HEK293 (cell line): ENCODE results near the gene NCOA7.

Experiments used
- CTCF ChIA-PET: fragments of 350-600 bp; formaldehyde crosslinking; extraction: SDS; loops from one replicate; lab custom pipeline; 2021; ENCODE audit warnings: antibody characterized with exemption; lab: Yijun Ruan, JAX
- POLR2A ChIA-PET: fragments of 300-600 bp; formaldehyde crosslinking; extraction: SDS; loops from one replicate; lab custom pipeline; 2020; ENCODE audit warnings: antibody characterized with exemption, inconsistent platforms; lab: Yijun Ruan, JAX
- H3K27ac ChIP-seq: fragments of 200-500 bp; sonication (Bioruptor generic); 2 replicates; pipeline ENCODE4 v1.5.1; 2014; ENCODE audit warnings: low read depth, low read length, control low read depth, inconsistent platforms; ENCODE audit errors: extremely low read depth
- H3K36me3 ChIP-seq, 2 experiments: fragments of 200-500 bp in 1 of 2; sonication (Bioruptor generic) in 1 of 2; 1 replicate in 1 of 2; 2 replicates in 1 of 2; pipeline ENCODE4 v1.5.1; 2014 to 2017; ENCODE audit warnings: inconsistent platforms in 2 of 2, low read length in 2 of 2; ENCODE audit not compliant: control insufficient read depth in 2 of 2, insufficient read depth in 1 of 2
- H3K4me1 ChIP-seq: fragments of 200-500 bp; sonication (Bioruptor generic); 2 replicates; pipeline ENCODE4 v1.5.1; 2014; ENCODE audit warnings: mild to moderate bottlenecking, low read length, inconsistent platforms; ENCODE audit not compliant: control insufficient read depth, insufficient read depth
- H3K4me3 ChIP-seq: 2 replicates; pipeline ENCODE4 v1.5.1; 2011; ENCODE audit warnings: low read depth, mild to moderate bottlenecking, control low read depth, low read length, moderate library complexity
- H3K9me3 ChIP-seq: fragments of 200-500 bp; sonication (Bioruptor generic); 2 replicates; pipeline ENCODE4 v1.5.1; 2014; ENCODE audit warnings: low read depth, low read length, inconsistent platforms; ENCODE audit not compliant: control insufficient read depth, insufficient read depth
- GLI4 ChIP-seq: fragments of 450-650 bp; formaldehyde crosslinking; IDR thresholded peaks from 2 replicates; pipeline ENCODE4 v1.5.1; 2016; ENCODE audit warnings: missing biosample characterization, missing genetic modification characterization
- HOXC10 ChIP-seq: sonication (generic); formaldehyde crosslinking; IDR thresholded peaks from 2 replicates; pipeline ENCODE4 v1.8.1; 2023; ENCODE audit warnings: mild to moderate bottlenecking, missing genetic modification reagents
- SCRT1 ChIP-seq: fragments of 450-650 bp; formaldehyde crosslinking; IDR thresholded peaks from 2 replicates; pipeline ENCODE4 v1.5.1; 2016; ENCODE audit warnings: missing biosample characterization, missing genetic modification characterization, borderline replicate concordance
- SCRT2 ChIP-seq: fragments of 450-650 bp; formaldehyde crosslinking; IDR thresholded peaks from 2 replicates; pipeline ENCODE4 v1.5.1; 2016; ENCODE audit warnings: missing biosample characterization, missing genetic modification characterization
- ZIC2 ChIP-seq: fragments of 450-650 bp; formaldehyde crosslinking; IDR thresholded peaks from 2 replicates; pipeline ENCODE4 v1.5.1; 2016; ENCODE audit warnings: missing biosample characterization, missing genetic modification characterization
- ZNF138 ChIP-seq: fragments of 450-650 bp; formaldehyde crosslinking; IDR thresholded peaks from 2 replicates; pipeline ENCODE4 v1.5.1; 2016; ENCODE audit warnings: missing biosample characterization, missing genetic modification characterization, borderline replicate concordance
- ZNF140 ChIP-seq: fragments of 450-650 bp; formaldehyde crosslinking; IDR thresholded peaks from 2 replicates; pipeline ENCODE4 v1.5.1; 2016; ENCODE audit warnings: missing biosample characterization, missing genetic modification characterization
- ZNF155 ChIP-seq: fragments of 450-650 bp; formaldehyde crosslinking; IDR thresholded peaks from 2 replicates; pipeline ENCODE4 v1.5.1; 2016; ENCODE audit warnings: missing biosample characterization, missing genetic modification characterization
- ZNF223 ChIP-seq: fragments of 450-650 bp; formaldehyde crosslinking; IDR thresholded peaks from 2 replicates; pipeline ENCODE4 v1.5.1; 2016; ENCODE audit warnings: missing biosample characterization, missing genetic modification characterization
- ZNF335 ChIP-seq: fragments of 450-650 bp; formaldehyde crosslinking; conservative IDR thresholded peaks from 2 replicates; pipeline ENCODE4 v1.5.1; 2016; ENCODE audit warnings: missing biosample characterization, missing genetic modification characterization
- ZNF423 ChIP-seq: fragments of 450-650 bp; formaldehyde crosslinking; IDR thresholded peaks from 2 replicates; pipeline ENCODE4 v1.5.1; 2016; ENCODE audit warnings: missing biosample characterization, missing genetic modification characterization
- ZNF501 ChIP-seq: fragments of 450-650 bp; formaldehyde crosslinking; IDR thresholded peaks from 2 replicates; pipeline ENCODE4 v1.5.1; 2016; ENCODE audit warnings: missing biosample characterization, missing genetic modification characterization
- ZNF521 ChIP-seq: fragments of 450-650 bp; formaldehyde crosslinking; IDR thresholded peaks from 2 replicates; pipeline ENCODE4 v1.5.1; 2017; ENCODE audit warnings: missing biosample characterization, mild to moderate bottlenecking, missing genetic modification characterization
- ZNF530 ChIP-seq: fragments of 450-650 bp; formaldehyde crosslinking; IDR thresholded peaks from 2 replicates; pipeline ENCODE4 v1.5.1; 2016; ENCODE audit warnings: low read depth, missing biosample characterization, missing genetic modification characterization
- ZNF544 ChIP-seq: fragments of 450-650 bp; formaldehyde crosslinking; IDR thresholded peaks from 2 replicates; pipeline ENCODE4 v1.5.0; 2017; ENCODE audit warnings: missing biosample characterization, missing genetic modification characterization
- ZNF561 ChIP-seq: fragments of 450-650 bp; IDR thresholded peaks from 2 replicates; pipeline ENCODE4 v1.5.1; 2018; ENCODE audit warnings: missing biosample characterization, missing genetic modification characterization, borderline replicate concordance
- ZNF621 ChIP-seq: fragments of 450-650 bp; formaldehyde crosslinking; IDR thresholded peaks from 2 replicates; pipeline ENCODE4 v1.5.1; 2017; ENCODE audit warnings: missing biosample characterization, missing genetic modification characterization
- ZNF677 ChIP-seq: fragments of 450-650 bp; IDR thresholded peaks from 2 replicates; pipeline ENCODE4 v1.5.0; 2018; ENCODE audit warnings: missing biosample characterization, mild to moderate bottlenecking, missing genetic modification characterization, moderate library complexity
- ZNF837 ChIP-seq: fragments of 450-650 bp; formaldehyde crosslinking; IDR thresholded peaks from 2 replicates; pipeline ENCODE4 v1.5.1; 2016; ENCODE audit warnings: missing biosample characterization, missing genetic modification characterization
- TF ChIP-seq, protein P1 (sequence below): fragments of 450-650 bp; formaldehyde crosslinking; IDR thresholded peaks from 2 replicates; pipeline ENCODE4 v1.5.1; 2016; ENCODE audit warnings: missing biosample characterization, missing genetic modification characterization
- TF ChIP-seq, protein P2 (sequence below): fragments of 450-650 bp; formaldehyde crosslinking; IDR thresholded peaks from 2 replicates; pipeline ENCODE4 v1.5.1; 2016; ENCODE audit warnings: missing biosample characterization, missing genetic modification characterization, borderline replicate concordance
- TF ChIP-seq, protein P3 (sequence below): fragments of 450-650 bp; formaldehyde crosslinking; IDR thresholded peaks from 2 replicates; pipeline ENCODE4 v1.5.1; 2016; ENCODE audit warnings: missing biosample characterization, missing genetic modification characterization
- TF ChIP-seq, protein P4 (sequence below): fragments of 450-650 bp; formaldehyde crosslinking; IDR thresholded peaks from 2 replicates; pipeline ENCODE4 v1.5.1; 2016; ENCODE audit warnings: missing biosample characterization, missing genetic modification characterization, borderline replicate concordance

NCOA7 gene

DNA sequence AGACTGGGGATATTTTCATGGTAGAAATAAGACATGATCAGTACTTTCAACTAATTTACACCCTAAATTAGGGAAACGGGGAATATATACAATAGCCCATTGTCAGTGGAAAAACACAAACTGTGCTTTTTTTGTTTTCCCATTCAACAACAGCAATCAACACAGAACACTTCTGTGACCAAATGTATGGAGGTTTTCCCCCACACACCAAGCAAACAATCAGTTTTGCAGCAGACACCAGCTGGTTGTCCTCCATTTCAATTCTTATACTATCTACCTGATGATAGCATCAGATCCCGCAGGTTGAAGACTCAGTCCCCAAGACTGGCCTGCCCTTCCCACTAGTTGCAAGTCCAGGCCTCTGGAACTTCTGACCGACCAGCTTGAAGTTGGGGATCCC, 170.4 kb downstream of the NCOA7 start:
- ChIA-PET POLR2A (no interaction called here), CTCF (interaction anchor here (0.6 to 5.7 kb wide), 5 partner anchors 10 to 201 kb away, joined by 3 to 59 read pairs (median 3); no protein-coding TSS in a partner anchor)
- TF ChIP-seq HOXC10 (CRISPR knock-in tag), result no peak
- TF ChIP-seq, protein P1, sequence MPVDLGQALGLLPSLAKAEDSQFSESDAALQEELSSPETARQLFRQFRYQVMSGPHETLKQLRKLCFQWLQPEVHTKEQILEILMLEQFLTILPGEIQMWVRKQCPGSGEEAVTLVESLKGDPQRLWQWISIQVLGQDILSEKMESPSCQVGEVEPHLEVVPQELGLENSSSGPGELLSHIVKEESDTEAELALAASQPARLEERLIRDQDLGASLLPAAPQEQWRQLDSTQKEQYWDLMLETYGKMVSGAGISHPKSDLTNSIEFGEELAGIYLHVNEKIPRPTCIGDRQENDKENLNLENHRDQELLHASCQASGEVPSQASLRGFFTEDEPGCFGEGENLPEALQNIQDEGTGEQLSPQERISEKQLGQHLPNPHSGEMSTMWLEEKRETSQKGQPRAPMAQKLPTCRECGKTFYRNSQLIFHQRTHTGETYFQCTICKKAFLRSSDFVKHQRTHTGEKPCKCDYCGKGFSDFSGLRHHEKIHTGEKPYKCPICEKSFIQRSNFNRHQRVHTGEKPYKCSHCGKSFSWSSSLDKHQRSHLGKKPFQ, result no peak
- TF ChIP-seq GLI4 (tag by site-specific recombination), result no peak
- no peak for TF ChIP-seq ZNF621 (tag by site-specific recombination)
- TF ChIP-seq ZNF530 (tag by site-specific recombination), result no peak
- 0 out of 2 replicates have a peak, but pooled peaks have one; percentile 30 for TF ChIP-seq SCRT2 (tag by site-specific recombination)
- no peak for TF ChIP-seq ZNF223
- no peak for TF ChIP-seq ZNF335 (tag by site-specific recombination)
- TF ChIP-seq ZNF138 (tag by site-specific recombination), result no peak
- TF ChIP-seq ZNF521 (tag by site-specific recombination), result no peak
- TF ChIP-seq ZNF677 (tag by site-specific recombination), result no peak
- TF ChIP-seq ZNF423 (tag by site-specific recombination), result no peak
- TF ChIP-seq SCRT1, result 0 out of 2 replicates have a peak, but pooled peaks have one; percentile 30
- TF ChIP-seq ZNF155 (tag by site-specific recombination), result no peak
- H3K36me3 ChIP-seq, result peaks cover 0 to 13% of the 10 kb centered on the region in 2 experiments; a peak in 1 of 3 replicates
- H3K27ac ChIP-seq, result no peak overlapping the region
- no peaks in the 10 kb centered on the region for H3K4me1 ChIP-seq
- no peaks in the 10 kb centered on the region for H3K9me3 ChIP-seq
- no peak overlapping the region for H3K4me3 ChIP-seq

DNA sequence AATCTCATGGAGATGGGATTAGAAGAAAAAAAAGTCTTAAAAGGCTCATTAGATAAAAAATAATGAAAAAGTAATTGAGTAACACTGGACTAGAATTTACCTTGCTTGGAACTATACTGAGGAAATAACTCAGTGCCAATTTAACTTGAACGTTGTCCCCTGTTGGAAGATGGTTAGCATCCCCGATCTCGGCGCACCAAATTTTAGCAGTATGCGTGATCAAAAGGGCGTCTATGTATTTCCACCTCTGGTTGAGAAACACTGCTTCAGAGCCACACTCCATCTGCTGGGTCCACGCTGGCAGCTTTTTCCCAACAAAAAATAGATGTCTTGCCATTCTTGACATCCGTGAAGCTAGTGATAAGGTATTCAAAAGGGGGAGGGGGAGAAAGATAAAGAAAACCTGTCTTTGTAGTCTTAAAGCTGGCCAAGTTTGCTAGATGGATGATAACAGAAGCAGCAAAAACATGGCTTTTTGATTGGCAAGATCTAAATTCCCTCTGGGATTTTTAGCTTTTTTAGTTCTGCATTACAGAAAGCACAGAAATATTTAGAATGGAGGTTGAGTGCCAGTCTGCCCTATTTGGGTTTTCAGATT, 172.2 kb downstream of the NCOA7 start:
- H3K4me3 ChIP-seq, result no peak overlapping the region
- H3K36me3 ChIP-seq, result peaks cover 4 to 25% of the 10 kb centered on the region in 2 experiments; a peak in 2 of 3 replicates
- no peak overlapping the region for H3K27ac ChIP-seq
- POLR2A ChIA-PET, result no interaction called here
- H3K9me3 ChIP-seq, result no peaks in the 10 kb centered on the region
- H3K4me1 ChIP-seq, result no peaks in the 10 kb centered on the region
- CTCF ChIA-PET, result interaction anchor here (0.6 to 5.7 kb wide), 10 partner anchors 9 to 483 kb away, joined by 3 to 59 read pairs (median 4); no protein-coding TSS in a partner anchor
- TF ChIP-seq ZIC2 (tag by site-specific recombination) (no peak), HOXC10 (CRISPR knock-in tag) (no peak), ZNF501 (tag by site-specific recombination) (no peak), ZNF140 (tag by site-specific recombination) (no peak), ZNF544 (tag by site-specific recombination) (no peak), ZNF837 (tag by site-specific recombination) (no peak), ZNF561 (tag by site-specific recombination) (no peak)
- TF ChIP-seq, protein P2, sequence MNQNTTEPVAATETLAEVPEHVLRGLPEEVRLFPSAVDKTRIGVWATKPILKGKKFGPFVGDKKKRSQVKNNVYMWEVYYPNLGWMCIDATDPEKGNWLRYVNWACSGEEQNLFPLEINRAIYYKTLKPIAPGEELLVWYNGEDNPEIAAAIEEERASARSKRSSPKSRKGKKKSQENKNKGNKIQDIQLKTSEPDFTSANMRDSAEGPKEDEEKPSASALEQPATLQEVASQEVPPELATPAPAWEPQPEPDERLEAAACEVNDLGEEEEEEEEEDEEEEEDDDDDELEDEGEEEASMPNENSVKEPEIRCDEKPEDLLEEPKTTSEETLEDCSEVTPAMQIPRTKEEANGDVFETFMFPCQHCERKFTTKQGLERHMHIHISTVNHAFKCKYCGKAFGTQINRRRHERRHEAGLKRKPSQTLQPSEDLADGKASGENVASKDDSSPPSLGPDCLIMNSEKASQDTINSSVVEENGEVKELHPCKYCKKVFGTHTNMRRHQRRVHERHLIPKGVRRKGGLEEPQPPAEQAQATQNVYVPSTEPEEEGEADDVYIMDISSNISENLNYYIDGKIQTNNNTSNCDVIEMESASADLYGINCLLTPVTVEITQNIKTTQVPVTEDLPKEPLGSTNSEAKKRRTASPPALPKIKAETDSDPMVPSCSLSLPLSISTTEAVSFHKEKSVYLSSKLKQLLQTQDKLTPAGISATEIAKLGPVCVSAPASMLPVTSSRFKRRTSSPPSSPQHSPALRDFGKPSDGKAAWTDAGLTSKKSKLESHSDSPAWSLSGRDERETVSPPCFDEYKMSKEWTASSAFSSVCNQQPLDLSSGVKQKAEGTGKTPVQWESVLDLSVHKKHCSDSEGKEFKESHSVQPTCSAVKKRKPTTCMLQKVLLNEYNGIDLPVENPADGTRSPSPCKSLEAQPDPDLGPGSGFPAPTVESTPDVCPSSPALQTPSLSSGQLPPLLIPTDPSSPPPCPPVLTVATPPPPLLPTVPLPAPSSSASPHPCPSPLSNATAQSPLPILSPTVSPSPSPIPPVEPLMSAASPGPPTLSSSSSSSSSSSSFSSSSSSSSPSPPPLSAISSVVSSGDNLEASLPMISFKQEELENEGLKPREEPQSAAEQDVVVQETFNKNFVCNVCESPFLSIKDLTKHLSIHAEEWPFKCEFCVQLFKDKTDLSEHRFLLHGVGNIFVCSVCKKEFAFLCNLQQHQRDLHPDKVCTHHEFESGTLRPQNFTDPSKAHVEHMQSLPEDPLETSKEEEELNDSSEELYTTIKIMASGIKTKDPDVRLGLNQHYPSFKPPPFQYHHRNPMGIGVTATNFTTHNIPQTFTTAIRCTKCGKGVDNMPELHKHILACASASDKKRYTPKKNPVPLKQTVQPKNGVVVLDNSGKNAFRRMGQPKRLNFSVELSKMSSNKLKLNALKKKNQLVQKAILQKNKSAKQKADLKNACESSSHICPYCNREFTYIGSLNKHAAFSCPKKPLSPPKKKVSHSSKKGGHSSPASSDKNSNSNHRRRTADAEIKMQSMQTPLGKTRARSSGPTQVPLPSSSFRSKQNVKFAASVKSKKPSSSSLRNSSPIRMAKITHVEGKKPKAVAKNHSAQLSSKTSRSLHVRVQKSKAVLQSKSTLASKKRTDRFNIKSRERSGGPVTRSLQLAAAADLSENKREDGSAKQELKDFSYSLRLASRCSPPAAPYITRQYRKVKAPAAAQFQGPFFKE, result no peak
- TF ChIP-seq, protein P3, sequence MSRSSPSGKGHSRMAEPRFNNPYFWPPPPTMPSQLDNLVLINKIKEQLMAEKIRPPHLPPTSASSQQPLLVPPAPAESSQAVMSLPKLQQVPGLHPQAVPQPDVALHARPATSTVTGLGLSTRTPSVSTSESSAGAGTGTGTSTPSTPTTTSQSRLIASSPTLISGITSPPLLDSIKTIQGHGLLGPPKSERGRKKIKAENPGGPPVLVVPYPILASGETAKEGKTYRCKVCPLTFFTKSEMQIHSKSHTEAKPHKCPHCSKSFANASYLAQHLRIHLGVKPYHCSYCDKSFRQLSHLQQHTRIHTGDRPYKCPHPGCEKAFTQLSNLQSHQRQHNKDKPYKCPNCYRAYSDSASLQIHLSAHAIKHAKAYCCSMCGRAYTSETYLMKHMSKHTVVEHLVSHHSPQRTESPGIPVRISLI (tag by site-specific recombination), result no peak
- TF ChIP-seq, protein P4, sequence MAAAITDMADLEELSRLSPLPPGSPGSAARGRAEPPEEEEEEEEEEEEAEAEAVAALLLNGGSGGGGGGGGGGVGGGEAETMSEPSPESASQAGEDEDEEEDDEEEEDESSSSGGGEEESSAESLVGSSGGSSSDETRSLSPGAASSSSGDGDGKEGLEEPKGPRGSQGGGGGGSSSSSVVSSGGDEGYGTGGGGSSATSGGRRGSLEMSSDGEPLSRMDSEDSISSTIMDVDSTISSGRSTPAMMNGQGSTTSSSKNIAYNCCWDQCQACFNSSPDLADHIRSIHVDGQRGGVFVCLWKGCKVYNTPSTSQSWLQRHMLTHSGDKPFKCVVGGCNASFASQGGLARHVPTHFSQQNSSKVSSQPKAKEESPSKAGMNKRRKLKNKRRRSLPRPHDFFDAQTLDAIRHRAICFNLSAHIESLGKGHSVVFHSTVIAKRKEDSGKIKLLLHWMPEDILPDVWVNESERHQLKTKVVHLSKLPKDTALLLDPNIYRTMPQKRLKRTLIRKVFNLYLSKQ, result no peak
